Left ventricle myocardium superior (tissue), 1 donor: ENCODE data around the gene UFD1. TPM values are rescaled to one million over a fixed set of nuclear protein-coding genes. Genes with fewer than 3 reads are reported as not detected.

Experiments
- ATAC-seq: fragments of 200-7000 bp; cut with Tn5 transposase; one replicate; pipeline ENCODE4 v1.9.1; 2020; ENCODE audit warnings: mild to moderate bottlenecking, moderate library complexity
- DNase-seq: peaks from one replicate; pipeline ENCODE4 v3.0.0-alpha.2; 2020
- intact Hi-C: fragments of 100-400 bp; cut with micrococcal nuclease; formaldehyde crosslinking; loops from one replicate; pipeline ENCODE4 v1.11.0; 2022
- total RNA-seq: library from RNA; stranded (reverse); fragmentation: NEBNext Ultra II Directional; extraction: Animal tissue kit (Norgen Biotek cat#: 25700); gene quantifications from one replicate; pipeline ENCODE4 v1.2.1, GENCODE V29; 2021
- donor health status: DM: no; HTN: yes; CAD: no; lungs with severe emphysema.

Gene UFD1
- total RNA-seq, 1 donor from 2014 or later: 44.5 TPM

GRCh38 chr22:19410941-19411689, 67.9 kb downstream of the UFD1 start:
- ATAC-seq (peak; percentile 70), DNase-seq (peak; percentile 65)
- intact Hi-C loops: no loop called here

GRCh38 chr22:19407649-19408606, 71.1 kb downstream of the UFD1 start:
- peak; percentile 38 for ATAC-seq
- intact Hi-C loops: no loop called here
- peak; percentile 41 for DNase-seq

DNA sequence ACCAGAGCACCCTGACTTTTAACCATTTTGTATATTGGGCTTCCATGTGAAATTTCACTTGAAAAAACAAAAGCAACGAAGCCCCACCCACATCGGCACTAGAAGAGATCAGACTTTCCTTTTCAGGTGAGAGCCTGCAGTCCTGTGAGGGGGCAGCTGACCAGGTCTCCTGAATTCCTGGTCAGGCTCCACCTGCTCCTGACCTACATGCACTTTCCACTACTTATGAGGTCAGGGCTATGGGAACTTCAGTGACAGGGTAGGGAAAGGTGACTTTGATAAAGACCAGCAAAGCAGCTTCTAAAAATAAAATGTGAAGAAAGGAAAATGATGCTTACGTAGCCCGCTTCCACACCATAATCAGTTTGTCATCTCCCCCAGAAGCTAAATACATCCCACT, 72.1 kb downstream of the UFD1 start:
- peak; percentile 82 for ATAC-seq
- no peak for DNase-seq
- intact Hi-C loops: no loop called here

- intact Hi-C loops: no loop called here
- no peak for ATAC-seq
- DNase-seq: no peak
These were observed 72.6 kb downstream of the UFD1 start for GRCh38 chr22:19406281-19406811.

DNA sequence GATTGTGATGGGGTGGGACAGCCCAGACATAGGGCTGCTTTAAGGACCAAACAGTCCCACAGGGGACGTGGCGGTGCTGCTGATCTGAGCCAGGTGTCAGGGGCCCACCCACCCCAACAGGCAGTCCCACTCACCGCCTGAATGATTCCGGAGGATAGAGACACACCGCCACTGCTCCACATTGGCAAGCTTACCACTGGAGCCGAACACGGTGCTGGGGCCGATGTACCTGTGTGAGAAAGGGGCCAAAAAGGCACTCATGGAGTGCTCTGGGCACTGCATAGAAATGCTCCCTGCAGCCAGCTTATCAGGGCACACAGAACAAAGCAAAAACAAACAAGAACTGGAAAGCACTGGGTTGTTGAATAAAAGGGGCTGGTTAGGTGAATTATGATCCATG, 73.3 kb downstream of the UFD1 start:
- ATAC-seq (no peak), DNase-seq (no peak)
- intact Hi-C loops: no loop called here

DNA sequence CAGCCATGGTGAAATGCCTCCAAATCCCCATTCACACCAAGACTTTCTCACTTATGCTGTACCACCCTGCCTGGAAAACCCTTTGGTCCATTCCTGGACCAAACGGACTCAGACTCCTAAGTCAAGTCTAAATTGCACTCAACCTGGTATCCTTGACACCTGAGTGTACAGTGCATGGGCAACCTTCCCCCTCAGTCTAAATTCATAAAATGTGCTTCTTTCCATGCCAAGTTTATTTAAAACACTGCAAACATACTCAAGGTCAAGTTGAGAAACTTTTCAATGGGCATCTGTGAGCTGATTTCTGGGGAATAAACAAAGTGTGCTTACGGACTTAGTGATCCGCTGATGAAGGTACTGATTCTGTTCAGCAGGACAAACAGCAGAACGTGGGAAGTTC, 73.9 kb downstream of the UFD1 start:
- DNase-seq (no peak), ATAC-seq (no peak)
- intact Hi-C loops: no loop called here

DNA sequence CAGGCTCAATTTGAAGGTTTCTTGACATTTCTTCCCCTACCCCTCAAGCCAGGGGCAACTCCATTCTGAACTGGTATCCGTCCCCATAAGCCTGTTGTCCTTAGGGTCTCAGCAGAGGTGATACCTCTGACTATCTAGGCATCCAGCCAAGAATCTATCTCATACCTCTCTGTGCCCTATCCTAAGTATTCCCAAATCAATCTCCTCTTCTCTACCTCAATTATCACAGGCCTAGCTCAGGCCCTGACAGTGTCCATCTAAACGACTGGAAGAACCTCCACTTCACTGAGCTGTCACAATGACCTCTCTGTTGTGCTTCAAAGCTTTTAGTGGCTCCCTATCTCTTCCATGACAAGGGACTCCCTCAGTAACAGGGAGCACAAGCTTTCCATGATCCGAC, 74.3 kb downstream of the UFD1 start:
- ATAC-seq: no peak
- DNase-seq: no peak
- intact Hi-C loops: no loop called here

DNA sequence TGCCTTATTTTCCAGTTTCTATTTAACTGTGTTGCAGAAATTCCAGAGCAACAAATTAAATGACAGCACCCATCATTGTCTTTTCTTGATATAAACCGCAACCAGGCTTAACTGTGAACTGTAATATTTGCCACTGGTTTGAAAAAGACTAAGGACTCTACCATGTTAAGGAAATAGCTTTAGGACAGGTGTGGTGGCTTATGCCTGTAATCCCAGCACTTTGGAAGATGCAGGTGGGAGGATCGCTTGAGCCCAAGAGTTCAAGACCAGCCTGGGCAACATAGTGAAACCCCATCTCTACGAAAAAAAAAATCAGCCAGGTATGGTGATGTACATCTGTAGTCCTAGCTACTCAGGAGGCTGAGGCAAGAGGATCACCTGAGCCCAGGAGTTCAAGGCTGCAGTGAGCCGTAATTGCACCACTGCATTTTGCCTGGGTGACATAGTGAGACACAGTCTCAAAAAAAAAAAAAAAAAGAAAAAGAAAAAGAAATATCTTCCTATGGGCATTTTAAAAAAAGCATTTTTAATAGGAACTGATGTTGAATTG, 76.3 kb downstream of the UFD1 start:
- DNase-seq (no peak), ATAC-seq (no peak)
- intact Hi-C loops: no loop called here

- ATAC-seq: no peak
- DNase-seq: no peak
- intact Hi-C loops: no loop called here
These were observed 77.5 kb downstream of the UFD1 start for GRCh38 chr22:19401483-19401882.

- intact Hi-C loops: no loop called here
- ATAC-seq: no peak
- no peak for DNase-seq
These were observed 78.1 kb downstream of the UFD1 start for GRCh38 chr22:19400881-19401280.

Other genes starting within 250 kb of the UFD1 start
- 9.6 TPM for gene CLTCL1, start 187.5 kb downstream of the UFD1 start, total RNA-seq
- gene HIRA, start 47.5 kb downstream of the UFD1 start, total RNA-seq: 18.2 TPM
- 52.7 TPM for gene MRPL40, start 46.6 kb downstream of the UFD1 start, total RNA-seq
- gene C22orf39, start 31.5 kb downstream of the UFD1 start, total RNA-seq: 68.6 TPM
- 0.67 TPM for gene CDC45, start 727 bp upstream of the UFD1 start, total RNA-seq
- gene CLDN5, start 45.2 kb upstream of the UFD1 start, total RNA-seq: 25.5 TPM
- gene SEPTIN5, start 235.3 kb upstream of the UFD1 start, total RNA-seq: 152 TPM
- gene GP1BB, start 244.3 kb upstream of the UFD1 start, total RNA-seq: not detected